ENCODE results near the gene SYT1.

GRCh38 chr12:79223761-79224160 is 359.2 kb downstream of the SYT1 start:
- TF ChIP-seq CTCF (IDR thresholded peaks at IDR 0.05; ENCODE audit: extremely low read depth in 1 of 2, insufficient read depth in 1 of 2, low read depth in 1 of 2, low read length in 2 of 2) = no peak
- TF ChIP-seq GATA2 (IDR thresholded peaks at IDR 0.05; ENCODE audit: insufficient read depth, insufficient read length, low read depth, low read length) = no peak
- no peak for TF ChIP-seq POLR2A (IDR thresholded peaks at IDR 0.05; ENCODE audit: low read depth, low read length)
- no peak for TF ChIP-seq POLR2AphosphoS5 (IDR thresholded peaks at IDR 0.05; ENCODE audit: insufficient read depth, low read depth, low read length)

All from endothelial cell of umbilical vein (primary cell).